Immature natural killer cell (primary cell): Measurements from ENCODE around the gene PRKCQ. TPM values are rescaled to one million over a fixed set of nuclear protein-coding genes. Genes with fewer than 3 reads are reported as not detected.

ENCODE experiments used
- DNase-seq, 3 donors: peaks; one replicate each; pipeline ENCODE4 v3.0.0; 2022; ENCODE audit warnings: mixed read lengths in 1 of 3
- H3K27ac Mint-ChIP-seq, 6 donors: one replicate each; pipeline ENCODE4 v1.8.0; 2020; ENCODE audit warnings: mixed read lengths in 6 of 6, mild to moderate bottlenecking in 5 of 6, inconsistent platforms in 4 of 6, moderate library complexity in 3 of 6
- H3K27me3 Mint-ChIP-seq, 3 donors: one replicate each; pipeline ENCODE4 v1.8.0; 2020 to 2021; ENCODE audit warnings: low read depth in 3 of 3, mild to moderate bottlenecking in 3 of 3, mixed read lengths in 3 of 3, moderate library complexity in 3 of 3, inconsistent platforms in 1 of 3
- H3K36me3 Mint-ChIP-seq, 3 donors: one replicate each; pipeline ENCODE4 v1.8.0; 2020; ENCODE audit warnings: mixed read lengths in 3 of 3, inconsistent platforms in 2 of 3, mild to moderate bottlenecking in 2 of 3
- H3K4me1 Mint-ChIP-seq, 2 donors: one replicate each; pipeline ENCODE4 v1.8.0; 2020; ENCODE audit warnings: inconsistent platforms in 2 of 2, mild to moderate bottlenecking in 2 of 2, mixed read lengths in 2 of 2, moderate library complexity in 1 of 2
- H3K4me3 Mint-ChIP-seq, 5 donors: one replicate each; pipeline ENCODE4 v1.8.0; 2020; ENCODE audit warnings: mild to moderate bottlenecking in 5 of 5, mixed read lengths in 5 of 5, inconsistent platforms in 3 of 5, moderate library complexity in 3 of 5
- H3K9me3 Mint-ChIP-seq, 6 donors: one replicate each; pipeline ENCODE4 v1.8.0; 2020; ENCODE audit warnings: mild to moderate bottlenecking in 6 of 6, mixed read lengths in 6 of 6, inconsistent platforms in 4 of 6, moderate library complexity in 3 of 6
- polyA plus RNA-seq, 3 donors: library from polyadenylated mRNA; unstranded; fragments of 300-500 nt; fragmentation: Illumina TruSeq; gene quantifications; one replicate each; pipeline ENCODE4 v1.2.3, GENCODE V29; 2021

The PRKCQ gene
- polyA plus RNA-seq, 3 donors from 2014 or later: 20.2 to 46.5 (median 36.5) TPM

DNA sequence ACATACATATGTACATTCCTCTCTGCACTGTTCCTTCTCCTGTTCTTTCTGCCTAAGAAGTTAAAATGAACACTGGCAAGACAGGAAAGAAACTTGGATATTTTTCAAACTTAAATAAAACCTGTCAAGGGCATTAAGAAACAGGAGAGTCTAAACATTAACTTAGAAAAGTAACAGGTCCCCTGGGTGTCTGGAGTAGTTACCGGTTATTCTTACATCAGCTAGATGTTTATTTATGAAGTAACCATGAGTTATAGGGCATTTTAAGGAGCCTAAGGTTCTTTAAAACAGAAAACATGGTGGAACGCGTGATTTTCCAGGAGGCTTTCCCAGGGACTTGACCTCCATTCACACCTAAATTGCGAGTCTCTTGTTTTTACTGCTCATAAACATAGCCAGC lies 148.2 kb downstream of the PRKCQ start:
- DNase-seq: no peak
- H3K36me3 Mint-ChIP-seq: peaks cover 23 to 62% (median 40%) of the 10 kb centered on the region in 3 donors
- H3K9me3 Mint-ChIP-seq: no peaks in the 10 kb centered on the region
- H3K27me3 Mint-ChIP-seq: peaks cover 0 to 8% (median 5%) of the 10 kb centered on the region in 3 donors
- H3K27ac Mint-ChIP-seq: peak overlapping the region in 1 of 6 donors; percentile 48
- no peak overlapping the region for H3K4me3 Mint-ChIP-seq
- H3K4me1 Mint-ChIP-seq: peaks cover 0 to 13% of the 10 kb centered on the region in 2 donors

DNA sequence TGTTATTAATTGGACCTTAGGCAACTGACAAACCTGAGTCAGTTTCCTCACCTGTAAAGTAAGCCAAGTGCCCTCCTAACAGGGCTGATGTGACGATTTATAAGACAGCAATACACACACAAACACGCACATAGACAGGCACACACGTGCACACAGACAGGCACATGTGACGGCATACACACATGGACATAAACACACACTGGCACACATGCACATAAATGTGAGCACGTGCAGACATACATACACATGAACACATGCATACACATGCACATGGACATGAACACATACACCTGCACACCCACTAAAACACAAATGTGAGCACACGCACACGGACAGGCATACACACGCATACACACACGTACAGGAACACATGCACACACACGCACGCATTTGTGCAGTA lies 148.9 kb downstream of the PRKCQ start:
- Mint-ChIP-seq H3K4me1 (peaks cover 0 to 13% of the 10 kb centered on the region in 2 donors), H3K4me3 (no peak overlapping the region), H3K9me3 (no peaks in the 10 kb centered on the region), H3K36me3 (peaks cover 23 to 60% (median 33%) of the 10 kb centered on the region in 3 donors), H3K27me3 (peaks cover 0 to 8% (median 5%) of the 10 kb centered on the region in 3 donors), H3K27ac (peak overlapping the region in 2 of 6 donors; percentile 5 to 73)
- DNase-seq: no peak

DNA sequence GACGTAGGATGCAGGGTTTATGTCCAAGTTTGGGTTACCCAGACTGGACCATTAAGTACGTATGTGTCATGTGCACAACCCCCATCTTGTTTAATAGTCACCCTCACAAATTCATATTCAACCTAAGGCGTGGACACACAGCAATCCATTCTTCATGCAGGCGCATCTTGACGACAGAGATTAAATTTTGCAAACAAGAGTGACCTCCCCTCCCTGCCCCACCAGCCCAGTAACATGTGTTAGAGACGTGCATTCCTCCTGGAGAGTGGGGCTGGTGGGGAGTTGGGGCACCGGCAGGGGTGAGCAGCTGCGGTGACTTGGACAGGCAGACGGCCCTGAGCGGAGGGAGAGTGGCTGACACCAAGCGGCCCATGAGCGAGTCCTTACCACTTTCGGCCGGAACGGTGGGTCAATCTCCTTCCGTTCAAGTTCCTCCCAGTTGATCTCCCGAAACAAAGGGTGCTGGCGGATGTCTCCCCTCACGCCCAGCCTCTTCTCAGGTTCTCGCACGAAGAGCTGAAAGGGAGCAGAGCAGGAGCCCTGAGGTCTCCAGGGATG lies 149.6 kb downstream of the PRKCQ start:
- H3K27me3 Mint-ChIP-seq: peaks cover 0 to 10% (median 5%) of the 10 kb centered on the region in 3 donors
- no peak overlapping the region for H3K4me3 Mint-ChIP-seq
- DNase-seq: no peak
- peak overlapping the region in 2 of 6 donors; percentile 21 to 73 for H3K27ac Mint-ChIP-seq
- H3K4me1 Mint-ChIP-seq: peaks cover 0 to 12% of the 10 kb centered on the region in 2 donors
- peaks cover 27 to 62% (median 38%) of the 10 kb centered on the region in 3 donors for H3K36me3 Mint-ChIP-seq
- no peaks in the 10 kb centered on the region for H3K9me3 Mint-ChIP-seq

DNA sequence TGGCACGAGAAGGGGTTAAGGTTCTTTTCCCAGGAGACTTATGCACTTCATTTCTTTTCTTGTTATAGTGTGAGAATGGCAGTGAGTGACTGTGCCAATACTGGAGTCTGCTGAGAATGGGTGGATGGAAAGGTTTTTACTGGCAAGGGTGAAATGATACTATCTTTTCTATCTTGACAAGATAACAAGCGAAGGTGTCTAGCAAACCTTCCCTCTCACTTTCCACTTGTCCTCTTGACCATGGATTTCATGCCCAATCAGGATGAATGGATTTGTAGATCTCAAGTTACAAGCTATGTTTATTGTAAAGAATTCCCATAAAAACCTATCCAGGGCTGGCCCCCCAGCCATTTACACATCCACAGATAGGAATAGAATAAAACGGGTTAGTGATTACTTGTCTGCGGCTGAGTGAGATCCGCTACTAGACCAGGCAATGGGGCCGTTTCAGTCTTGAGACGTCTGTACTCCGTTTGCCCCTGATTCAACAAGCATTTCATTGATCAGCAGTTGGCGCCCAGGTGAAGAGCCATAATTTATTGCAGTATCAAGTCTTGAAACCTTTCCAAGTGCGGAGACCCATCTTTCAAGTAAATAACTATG lies 152.6 kb downstream of the PRKCQ start:
- H3K36me3 Mint-ChIP-seq: peaks cover 23 to 47% (median 24%) of the 10 kb centered on the region in 3 donors
- H3K27ac Mint-ChIP-seq: peak overlapping the region in 1 of 6 donors; percentile 20
- no peaks in the 10 kb centered on the region for H3K9me3 Mint-ChIP-seq
- peaks cover 0 to 18% (median 3%) of the 10 kb centered on the region in 3 donors for H3K27me3 Mint-ChIP-seq
- no peak overlapping the region for H3K4me3 Mint-ChIP-seq
- H3K4me1 Mint-ChIP-seq: peaks cover 13% of the 10 kb centered on the region in 2 donors
- no peak for DNase-seq

DNA sequence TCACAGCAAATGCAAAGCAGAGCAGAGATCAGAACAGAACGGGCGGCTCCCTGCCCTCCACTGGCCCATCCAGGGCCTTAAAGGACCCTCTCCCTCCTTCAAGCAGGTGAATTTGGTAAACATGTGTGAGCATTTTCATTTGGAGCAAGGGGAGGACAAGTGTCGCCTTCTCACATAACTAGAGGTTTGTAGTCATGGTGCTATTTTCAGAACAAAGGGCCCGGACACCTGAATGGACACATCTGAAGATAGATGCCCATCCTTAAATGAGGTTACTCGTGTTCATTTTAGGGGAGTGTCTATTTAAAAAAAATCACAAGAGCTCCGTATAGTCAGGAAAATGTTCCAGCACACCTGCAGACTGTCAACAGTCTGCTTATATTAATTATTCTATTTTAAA lies 153.8 kb downstream of the PRKCQ start:
- peaks cover 23 to 44% (median 24%) of the 10 kb centered on the region in 3 donors for H3K36me3 Mint-ChIP-seq
- peaks cover 0 to 15% (median 2%) of the 10 kb centered on the region in 3 donors for H3K27me3 Mint-ChIP-seq
- H3K9me3 Mint-ChIP-seq: no peaks in the 10 kb centered on the region
- peaks cover 12 to 13% of the 10 kb centered on the region in 2 donors for H3K4me1 Mint-ChIP-seq
- no peak overlapping the region for H3K4me3 Mint-ChIP-seq
- H3K27ac Mint-ChIP-seq: peak overlapping the region in 5 of 6 donors; percentile 7 to 72 (median 31)
- no peak for DNase-seq

GRCh38 chr10:6423413-6424170 lies 156.5 kb downstream of the PRKCQ start:
- Mint-ChIP-seq H3K27ac (peak overlapping the region; percentile 26 to 67 (median 56)), H3K27me3 (peaks cover 0 to 15% (median 0%) of the 10 kb centered on the region in 3 donors), H3K4me3 (no peak overlapping the region), H3K4me1 (peaks cover 12 to 13% of the 10 kb centered on the region in 2 donors), H3K36me3 (peaks cover 15 to 27% (median 20%) of the 10 kb centered on the region in 3 donors), H3K9me3 (no peaks in the 10 kb centered on the region)
- DNase-seq: no peak

DNA sequence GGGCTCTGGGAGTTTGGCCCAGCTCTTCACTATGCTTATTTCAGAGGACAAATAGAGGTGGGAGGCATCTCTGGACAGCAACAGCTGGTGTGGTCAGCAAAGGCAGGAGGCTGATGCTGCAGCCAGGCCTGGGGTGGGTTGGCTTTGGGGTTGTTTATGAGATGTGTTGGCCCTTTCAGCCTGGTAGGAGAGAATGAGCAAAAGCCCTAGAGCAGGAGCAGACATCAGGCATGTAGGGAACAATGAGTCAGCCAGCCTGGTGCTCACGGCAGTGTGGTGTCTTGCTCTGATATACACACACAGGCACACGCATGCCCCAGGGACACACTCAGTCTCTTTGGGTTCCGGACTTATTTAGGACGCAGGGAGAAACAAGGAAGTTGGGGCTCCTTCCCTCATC lies 157.1 kb downstream of the PRKCQ start:
- H3K27ac Mint-ChIP-seq: peak overlapping the region in 3 of 6 donors; percentile 51 to 73 (median 64)
- H3K9me3 Mint-ChIP-seq: no peaks in the 10 kb centered on the region
- H3K36me3 Mint-ChIP-seq: peaks cover 11 to 22% (median 14%) of the 10 kb centered on the region in 3 donors
- peaks cover 12 to 13% of the 10 kb centered on the region in 2 donors for H3K4me1 Mint-ChIP-seq
- no peak overlapping the region for H3K4me3 Mint-ChIP-seq
- DNase-seq: no peak
- peaks cover 0 to 15% (median 0%) of the 10 kb centered on the region in 3 donors for H3K27me3 Mint-ChIP-seq

DNA sequence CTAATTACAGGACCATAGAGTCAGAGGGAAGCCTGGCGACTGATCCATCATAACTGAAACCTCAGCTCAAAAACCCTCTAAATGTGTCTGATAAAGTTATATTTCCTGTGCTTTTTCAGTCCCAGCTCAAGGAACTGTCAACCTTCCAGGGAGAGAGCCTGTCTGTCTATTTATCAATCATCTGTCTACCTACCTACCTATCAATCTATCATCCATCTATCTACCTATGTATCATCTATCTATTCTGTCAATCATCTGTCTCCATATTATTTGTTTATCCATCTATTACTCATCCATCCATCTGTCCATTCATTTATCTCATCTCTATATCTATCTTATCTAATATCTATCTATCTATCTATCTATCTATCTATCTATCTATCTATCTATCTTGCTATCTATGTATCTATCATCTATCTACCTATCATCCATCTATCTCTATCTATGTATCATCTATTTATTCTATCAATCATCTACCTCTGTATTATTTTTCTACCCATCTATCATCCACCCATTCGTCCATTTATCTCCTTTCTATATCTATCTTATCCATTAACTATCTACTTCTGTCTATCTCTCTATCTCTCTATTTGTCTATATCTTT lies 161.4 kb downstream of the PRKCQ start:
- no peak overlapping the region for H3K4me3 Mint-ChIP-seq
- H3K4me1 Mint-ChIP-seq: peaks cover under 1 to 5% of the 10 kb centered on the region in 2 donors
- peaks cover 0 to 4% (median 0%) of the 10 kb centered on the region in 3 donors for H3K27me3 Mint-ChIP-seq
- no peaks in the 10 kb centered on the region for H3K9me3 Mint-ChIP-seq
- no peaks in the 10 kb centered on the region for H3K36me3 Mint-ChIP-seq
- DNase-seq: no peak
- no peak overlapping the region for H3K27ac Mint-ChIP-seq

DNA sequence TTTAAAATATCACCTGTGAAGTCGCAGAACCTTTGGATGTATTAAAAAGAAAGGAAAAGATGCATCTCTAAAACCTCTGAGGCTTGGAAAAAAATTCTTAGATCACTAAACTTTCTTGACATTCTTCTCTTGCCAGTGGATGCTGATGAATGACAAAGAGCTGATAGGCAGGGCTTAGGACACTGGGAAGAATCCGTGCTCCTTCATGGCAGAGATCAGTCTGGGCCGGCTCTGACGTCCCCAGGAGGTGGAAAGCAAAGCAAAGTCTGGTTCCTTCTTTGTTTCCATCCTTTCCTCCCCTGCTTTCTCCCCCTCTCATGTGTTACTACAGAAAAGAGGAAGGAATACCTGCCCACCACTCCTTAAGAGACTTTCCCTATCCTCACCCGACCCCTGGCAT lies 161.9 kb downstream of the PRKCQ start:
- no peak overlapping the region for H3K27ac Mint-ChIP-seq
- no peak for DNase-seq
- H3K27me3 Mint-ChIP-seq: peaks cover 0 to 2% (median 0%) of the 10 kb centered on the region in 3 donors
- peaks cover 0 to 3% of the 10 kb centered on the region in 2 donors for H3K4me1 Mint-ChIP-seq
- no peak overlapping the region for H3K4me3 Mint-ChIP-seq
- no peaks in the 10 kb centered on the region for H3K36me3 Mint-ChIP-seq
- H3K9me3 Mint-ChIP-seq: no peaks in the 10 kb centered on the region

GRCh38 chr10:6416892-6417512 lies 163.1 kb downstream of the PRKCQ start:
- Mint-ChIP-seq H3K9me3 (no peaks in the 10 kb centered on the region), H3K4me1 (no peaks in the 10 kb centered on the region), H3K4me3 (no peak overlapping the region), H3K27ac (no peak overlapping the region), H3K27me3 (peaks cover 0 to 2% (median 0%) of the 10 kb centered on the region in 3 donors), H3K36me3 (peaks cover 0 to 3% (median 0%) of the 10 kb centered on the region in 3 donors)
- peak; percentile 35 to 51 (median 44) for DNase-seq

- Mint-ChIP-seq H3K4me3 (peak overlapping the region in 1 of 5 donors; percentile 45), H3K27ac (peak overlapping the region; percentile 4 to 99 (median 98)), H3K27me3 (peaks cover 0 to 8% (median 5%) of the 10 kb centered on the region in 3 donors), H3K4me1 (peaks cover 31 to 32% of the 10 kb centered on the region in 2 donors), H3K36me3 (peaks cover 0 to 3% (median 3%) of the 10 kb centered on the region in 3 donors), H3K9me3 (no peaks in the 10 kb centered on the region)
- no peak for DNase-seq
Observed at GRCh38 chr10:6411436-6411835, 168.6 kb downstream of the PRKCQ start.

DNA sequence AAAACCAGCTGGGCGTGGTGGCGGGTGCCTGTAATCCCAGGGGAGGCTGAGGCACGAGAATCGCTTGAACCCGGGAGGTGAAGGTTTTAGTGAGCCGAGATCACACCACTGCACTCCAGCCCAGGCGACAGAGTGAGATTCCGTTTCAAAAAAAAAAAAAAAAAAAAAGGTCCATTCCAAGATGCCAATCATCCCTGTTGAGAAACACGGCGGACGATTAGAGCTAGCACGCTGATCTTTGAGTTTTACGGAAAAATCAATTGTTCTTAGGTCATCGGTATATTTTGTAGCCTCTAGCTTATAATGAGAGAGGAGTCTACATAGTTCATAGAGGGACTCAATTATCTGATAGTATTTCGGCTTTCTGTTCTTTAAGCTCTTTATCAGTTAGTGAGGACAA lies 169.2 kb downstream of the PRKCQ start:
- Mint-ChIP-seq H3K27ac (peak overlapping the region; percentile 92 to 99 (median 98)), H3K27me3 (peaks cover 0 to 8% (median 5%) of the 10 kb centered on the region in 3 donors), H3K9me3 (no peaks in the 10 kb centered on the region), H3K4me1 (peaks cover 31 to 32% of the 10 kb centered on the region in 2 donors), H3K4me3 (peak overlapping the region in 3 of 5 donors; percentile 79 to 90 (median 90)), H3K36me3 (peaks cover 0 to 3% (median 3%) of the 10 kb centered on the region in 3 donors)
- DNase-seq: no peak
